DMS79 (cell line): ENCODE measurements around the gene PDE6A.

Experiments
- DNase-seq: peaks from one replicate; lab custom pipeline; 2025; lab: John Stamatoyannopoulos, UW

PDE6A gene

DNA sequence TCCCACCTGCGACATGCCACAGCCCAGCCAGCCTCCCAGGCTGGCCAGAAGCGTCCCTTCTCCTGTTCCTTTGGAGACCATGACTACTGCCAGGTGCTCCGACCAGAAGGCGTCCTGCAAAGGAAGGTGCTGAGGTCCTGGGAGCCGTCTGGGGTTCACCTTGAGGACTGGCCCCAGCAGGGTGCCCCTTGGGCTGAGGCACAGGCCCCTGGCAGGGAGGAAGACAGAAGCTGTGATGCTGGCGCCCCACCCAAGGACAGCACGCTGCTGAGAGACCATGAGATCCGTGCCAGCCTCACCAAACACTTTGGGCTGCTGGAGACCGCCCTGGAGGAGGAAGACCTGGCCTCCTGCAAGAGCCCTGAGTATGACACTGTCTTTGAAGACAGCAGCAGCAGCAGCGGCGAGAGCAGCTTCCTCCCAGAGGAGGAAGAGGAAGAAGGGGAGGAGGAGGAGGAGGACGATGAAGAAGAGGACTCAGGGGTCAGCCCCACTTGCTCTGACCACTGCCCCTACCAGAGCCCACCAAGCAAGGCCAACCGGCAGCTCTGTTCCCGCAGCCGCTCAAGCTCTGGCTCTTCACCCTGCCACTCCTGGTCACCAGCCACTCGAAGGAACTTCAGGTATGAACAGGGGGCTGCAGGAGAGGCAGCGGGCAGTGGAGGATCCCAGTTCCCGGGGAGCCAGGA lies 108.0 kb downstream of the PDE6A start:
- no peak for DNase-seq

DNA sequence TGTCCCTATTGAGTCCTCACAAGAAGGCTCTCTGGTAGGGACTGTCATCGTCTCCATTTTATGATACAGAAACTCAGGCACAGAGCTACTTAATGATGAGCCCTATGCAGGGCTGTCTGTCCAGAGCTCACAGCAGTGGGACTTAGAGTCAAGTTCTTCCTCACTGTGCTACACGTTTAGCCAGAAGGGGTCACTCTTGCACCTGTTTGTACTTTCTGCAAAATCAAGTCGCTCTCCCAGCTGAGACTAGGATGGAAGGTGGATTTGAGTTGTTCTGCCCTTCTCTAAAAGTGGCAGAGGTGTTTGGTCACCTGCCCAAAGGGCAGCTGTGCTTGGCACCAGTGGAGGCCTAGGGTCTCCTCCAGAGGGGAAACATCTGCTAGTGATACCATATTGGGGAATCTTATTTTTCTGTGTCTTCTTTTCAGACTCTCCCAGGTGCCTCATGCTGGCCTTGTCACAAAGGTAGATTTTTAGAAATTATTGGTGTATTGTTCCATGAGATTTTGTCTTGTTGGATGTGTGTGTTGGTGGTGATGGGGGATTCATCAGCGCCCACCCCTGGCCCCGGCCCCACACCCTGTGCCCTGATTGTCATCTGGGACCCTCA lies 110.2 kb downstream of the PDE6A start:
- no peak for DNase-seq

GRCh38 chr5:149833116-149833827 lies 111.3 kb downstream of the PDE6A start:
- no peak for DNase-seq

DNA sequence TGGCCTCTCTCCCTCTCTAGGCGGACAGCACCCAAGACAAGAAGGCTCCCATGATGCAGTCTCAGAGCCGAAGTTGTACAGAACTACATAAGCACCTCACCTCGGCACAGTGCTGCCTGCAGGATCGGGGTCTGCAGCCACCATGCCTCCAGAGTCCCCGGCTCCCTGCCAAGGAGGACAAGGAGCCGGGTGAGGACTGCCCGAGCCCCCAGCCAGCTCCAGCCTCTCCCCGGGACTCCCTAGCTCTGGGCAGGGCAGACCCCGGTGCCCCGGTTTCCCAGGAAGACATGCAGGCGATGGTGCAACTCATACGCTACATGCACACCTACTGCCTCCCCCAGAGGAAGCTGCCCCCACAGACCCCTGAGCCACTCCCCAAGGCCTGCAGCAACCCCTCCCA lies 112.0 kb downstream of the PDE6A start:
- no peak for DNase-seq

DNA sequence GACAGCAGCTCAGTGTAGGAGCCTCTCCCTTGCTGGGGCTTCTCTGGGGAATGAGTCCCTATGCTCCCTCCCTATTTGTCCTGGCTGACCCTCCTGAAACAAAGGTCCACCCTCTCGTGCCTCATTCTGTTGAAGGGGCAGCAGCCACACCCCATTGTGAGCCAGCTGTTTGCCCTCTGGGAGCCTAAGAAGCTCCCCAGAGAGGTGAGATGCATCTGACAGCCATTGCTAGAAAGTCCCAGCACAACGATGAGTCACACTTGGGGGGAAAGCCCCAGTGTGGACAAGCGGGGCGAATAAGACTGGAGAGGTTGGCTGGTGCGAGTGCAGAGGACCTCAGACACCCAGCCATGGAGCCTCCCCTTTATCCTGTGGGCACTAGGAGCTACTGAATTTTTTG lies 113.1 kb downstream of the PDE6A start:
- DNase-seq = no peak

GRCh38 chr5:149830579-149830978 lies 114.0 kb downstream of the PDE6A start:
- DNase-seq = no peak

DNA sequence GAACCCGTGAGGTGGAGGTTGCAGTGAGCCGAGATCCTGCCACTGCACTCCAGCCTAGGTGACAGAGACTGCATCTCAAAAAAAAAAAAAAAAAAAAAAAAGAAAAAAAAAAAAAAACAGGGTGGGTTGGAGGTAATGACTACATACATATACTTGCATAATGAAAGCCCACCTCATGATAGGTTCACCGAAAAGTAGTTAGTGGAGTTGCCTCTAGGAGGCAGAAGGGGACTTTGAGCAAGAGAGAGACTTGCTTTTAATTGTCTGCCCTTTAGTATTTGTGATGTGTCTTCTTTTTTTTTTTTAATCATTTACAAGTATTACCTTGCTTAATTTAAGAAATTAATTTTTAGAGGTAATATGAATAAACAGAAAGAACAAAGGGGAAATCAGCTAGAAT lies 114.6 kb downstream of the PDE6A start:
- no peak for DNase-seq

DNA sequence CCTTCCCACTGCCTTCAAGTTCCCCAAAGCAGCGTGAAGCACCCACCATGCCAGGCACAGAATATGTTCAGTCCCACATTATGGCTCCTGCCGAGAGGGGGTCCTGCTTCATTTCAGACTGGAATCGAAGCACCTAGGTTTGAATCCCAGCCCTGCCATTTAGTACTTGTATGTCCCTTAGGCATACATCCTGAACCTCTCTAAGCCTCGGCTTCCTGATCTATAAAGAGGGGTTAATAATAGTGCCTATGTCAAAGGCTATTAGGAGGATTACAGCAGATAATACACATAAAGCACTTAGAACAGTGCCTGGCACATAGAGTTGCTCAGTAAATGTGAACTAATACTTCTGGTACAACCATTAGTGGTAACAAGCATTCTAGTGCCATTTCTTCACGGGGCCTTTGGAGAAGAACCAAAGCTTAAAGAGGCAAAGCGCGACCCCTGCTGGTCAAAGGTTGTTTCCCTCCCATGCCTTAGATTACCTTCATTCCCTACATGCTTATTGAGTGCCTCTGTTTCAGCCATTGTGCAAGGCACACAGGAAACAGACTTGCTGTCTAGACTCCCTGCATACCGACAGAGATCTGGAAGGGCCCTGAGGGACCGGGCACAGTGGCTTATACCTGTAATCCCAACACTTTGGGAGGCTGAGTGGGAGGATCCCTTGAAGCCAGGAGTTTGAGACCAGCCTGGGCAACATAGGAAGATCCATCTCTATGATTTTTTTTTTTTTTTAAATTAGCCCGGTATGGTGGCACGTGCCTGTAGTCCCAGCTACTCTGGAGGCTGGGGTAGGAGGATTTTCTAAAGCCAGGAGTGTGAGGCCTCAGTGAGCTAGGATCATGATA lies 116.2 kb downstream of the PDE6A start:
- peak; percentile 8 for DNase-seq

DNA sequence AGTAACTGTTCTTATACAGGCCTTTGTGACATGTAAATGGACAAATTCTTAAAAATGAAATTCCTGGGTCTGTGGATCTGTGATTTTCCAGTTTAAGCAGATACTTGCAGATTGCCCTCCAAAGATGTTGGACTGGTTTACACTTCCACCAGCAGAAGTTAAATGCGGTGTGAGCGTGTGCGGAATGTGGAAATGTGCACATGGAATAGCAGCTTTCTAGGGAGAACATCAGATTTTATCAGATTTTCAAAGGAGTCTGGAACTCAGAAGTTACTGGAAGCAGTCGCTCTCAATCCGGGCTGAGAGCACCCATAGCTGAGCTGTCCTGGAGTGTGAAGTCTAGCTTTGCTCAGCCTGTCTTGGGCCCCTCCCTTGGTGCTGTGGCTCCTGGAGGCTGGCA lies 117.0 kb downstream of the PDE6A start:
- no peak for DNase-seq

DNA sequence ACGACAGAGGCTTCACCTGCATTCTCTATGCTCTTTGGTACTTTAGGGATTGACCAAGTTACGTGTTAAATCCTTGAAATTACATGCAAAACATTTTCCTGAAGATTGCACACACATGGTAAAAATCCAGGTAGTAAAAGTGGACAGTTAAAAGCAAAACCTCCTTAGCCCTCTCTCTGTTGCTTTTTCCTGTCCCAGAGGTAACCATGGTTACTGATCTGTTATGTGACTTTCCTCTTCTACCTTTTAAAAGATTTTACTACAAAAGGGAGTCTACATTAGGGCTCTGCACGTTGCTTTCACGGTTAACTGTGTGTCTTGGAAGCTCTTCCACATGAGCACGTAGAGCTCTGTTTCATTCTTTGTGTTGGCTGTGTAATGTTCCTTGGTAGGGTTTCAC lies 117.5 kb downstream of the PDE6A start:
- no peak for DNase-seq

- no peak for DNase-seq
Observed at GRCh38 chr5:149826574-149826973, 118.0 kb downstream of the PDE6A start.

DNA sequence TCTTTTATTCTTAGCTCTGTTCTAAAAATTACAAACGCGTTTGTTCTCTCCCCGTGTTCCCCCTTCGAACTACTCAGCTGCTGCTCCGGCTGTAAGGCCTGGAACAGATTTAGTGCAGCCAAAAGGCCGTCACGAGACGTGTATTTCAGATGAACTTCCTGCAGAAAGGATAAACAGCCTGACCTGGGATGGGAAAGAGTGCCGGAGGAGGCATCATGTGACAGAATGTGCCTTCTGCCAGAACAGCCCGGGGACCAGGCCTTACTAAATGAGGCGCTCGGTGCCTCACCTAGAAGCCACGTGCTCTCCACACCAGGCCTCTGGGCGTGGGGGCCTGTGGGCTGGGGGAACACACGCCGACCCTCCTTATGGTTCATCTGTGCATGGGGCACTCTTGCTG lies 119.7 kb downstream of the PDE6A start:
- no peak for DNase-seq

DNA sequence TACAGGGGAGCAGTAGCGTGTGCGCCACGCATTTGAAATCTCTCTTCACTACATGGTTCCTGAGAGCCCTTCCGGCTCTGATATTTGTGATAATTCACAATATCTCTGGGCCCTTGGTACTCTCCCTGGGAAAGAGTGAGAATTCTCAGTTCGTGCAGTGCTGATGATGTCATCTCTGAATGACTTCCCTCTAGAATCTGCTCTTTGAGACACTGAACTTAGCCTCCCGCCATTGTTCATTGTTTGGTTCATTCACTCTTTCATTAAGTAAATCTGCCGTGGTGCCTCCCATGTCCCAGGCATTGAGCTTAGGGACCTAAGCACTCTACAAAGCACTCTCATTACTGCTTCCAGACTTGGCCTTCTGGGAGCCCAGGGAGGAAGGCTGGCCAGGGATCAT lies 120.5 kb downstream of the PDE6A start:
- DNase-seq = no peak

- no peak for DNase-seq
Observed at GRCh38 chr5:149823375-149823774, 121.2 kb downstream of the PDE6A start.

GRCh38 chr5:149822301-149822700 lies 122.3 kb downstream of the PDE6A start:
- no peak for DNase-seq

GRCh38 chr5:149820536-149821510 lies 123.8 kb downstream of the PDE6A start:
- DNase-seq = no peak

- no peak for DNase-seq
Observed at GRCh38 chr5:149820012-149820411, 124.6 kb downstream of the PDE6A start.

GRCh38 chr5:149818116-149818515 lies 126.5 kb downstream of the PDE6A start:
- DNase-seq = no peak

GRCh38 chr5:149817539-149818060 lies 127.0 kb downstream of the PDE6A start:
- DNase-seq = no peak

DNA sequence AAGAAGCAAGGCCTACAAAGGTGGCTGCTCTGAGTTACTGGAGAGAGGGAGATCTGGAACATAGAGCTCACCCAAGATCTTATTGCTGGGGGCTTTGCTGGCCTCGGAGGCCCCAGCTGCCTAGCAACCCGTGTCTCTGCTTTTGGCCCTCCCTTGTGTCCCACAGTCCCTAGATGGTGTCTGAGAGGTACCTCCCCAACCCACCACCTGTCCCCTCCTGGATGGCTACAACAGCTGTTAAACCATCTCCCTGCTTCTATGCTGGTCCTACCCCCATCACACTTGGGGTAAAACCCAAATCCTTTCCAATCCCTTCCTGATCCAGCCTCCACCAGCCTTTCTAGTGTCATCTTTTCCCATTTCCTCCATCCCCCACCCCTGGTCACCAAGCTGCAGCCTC lies 127.9 kb downstream of the PDE6A start:
- no peak for DNase-seq

- DNase-seq = no peak
Observed at GRCh38 chr5:149811453-149811852, 133.1 kb downstream of the PDE6A start.
